Keratinocyte (primary cell): ENCODE data around the gene TMEM144. TPM values are rescaled to one million over a fixed set of nuclear protein-coding genes. Genes with fewer than 3 reads are reported as not detected.

Source experiments
- DNase-seq: peaks from one replicate; pipeline ENCODE4 v3.0.0-alpha.2; 2011; ENCODE audit warnings: low read depth, missing footprints, low spot score
- FAIRE-seq: peaks from 2 replicates; lab custom pipeline; 2011; peaks lifted over from hg19 to GRCh38; lab: Jason Lieb, UNC
- H2AFZ ChIP-seq: 2 replicates; pipeline ENCODE4 v1.6.0; 2012; ENCODE audit warnings: low read length, control low read depth, inconsistent platforms; ENCODE audit not compliant: control insufficient read depth
- H3K27ac ChIP-seq: 2 replicates; pipeline ENCODE4 v1.5.1; 2011; ENCODE audit warnings: low read length; ENCODE audit not compliant: control insufficient read depth, insufficient read depth
- H3K27me3 ChIP-seq: 3 replicates; pipeline ENCODE4 v1.6.0; 2011; ENCODE audit warnings: low read length; ENCODE audit not compliant: control insufficient read depth, insufficient read depth; ENCODE audit errors: extremely low read depth
- H3K36me3 ChIP-seq, 2 experiments: 2 replicates in 1 of 2; 3 replicates in 1 of 2; pipeline ENCODE4 v1.5.1; 2011; ENCODE audit warnings: low read length in 2 of 2, mild to moderate bottlenecking in 1 of 2; ENCODE audit not compliant: control insufficient read depth in 2 of 2, insufficient read depth in 2 of 2; ENCODE audit errors: extremely low read depth in 1 of 2
- H3K4me1 ChIP-seq: 3 replicates; pipeline ENCODE4 v1.5.1; 2011; ENCODE audit warnings: low read length; ENCODE audit not compliant: control insufficient read depth, insufficient read depth; ENCODE audit errors: extremely low read depth
- H3K4me2 ChIP-seq: 3 replicates; pipeline ENCODE4 v1.6.0; 2011; ENCODE audit warnings: low read depth, low read length; ENCODE audit not compliant: control insufficient read depth, insufficient read depth; ENCODE audit errors: extremely low read depth
- H3K4me3 ChIP-seq, 3 experiments: fragments of 200-600 bp in 1 of 3; sonication (generic) in 1 of 3; 2 replicates in 2 of 3; 3 replicates in 1 of 3; pipeline ENCODE4 v1.5.1; 2011 to 2016; ENCODE audit warnings: low read length in 3 of 3, mild to moderate bottlenecking in 3 of 3, control low read depth in 2 of 3, inconsistent platforms in 1 of 3, low read depth in 1 of 3, mixed read lengths in 1 of 3, mixed run types in 1 of 3, moderate library complexity in 1 of 3; ENCODE audit not compliant: control insufficient read depth in 2 of 3, insufficient read depth in 2 of 3; ENCODE audit errors: extremely low read depth in 1 of 3
- H3K79me2 ChIP-seq: 2 replicates; pipeline ENCODE4 v1.6.0; 2012; ENCODE audit warnings: low read length; ENCODE audit not compliant: control insufficient read depth, insufficient read depth
- H3K9ac ChIP-seq: 3 replicates; pipeline ENCODE4 v1.6.0; 2011; ENCODE audit warnings: low read length; ENCODE audit not compliant: control insufficient read depth, insufficient read depth; ENCODE audit errors: extremely low read depth
- H3K9me1 ChIP-seq: 3 replicates; pipeline ENCODE4 v1.6.0; 2011; ENCODE audit warnings: low read length; ENCODE audit not compliant: control insufficient read depth, insufficient read depth; ENCODE audit errors: extremely low read depth
- H3K9me3 ChIP-seq: 2 replicates; pipeline ENCODE4 v1.5.1; 2012; ENCODE audit warnings: low read depth, low read length; ENCODE audit not compliant: control insufficient read depth
- H4K20me1 ChIP-seq: 3 replicates; pipeline ENCODE4 v1.6.0; 2011; ENCODE audit warnings: low read length; ENCODE audit not compliant: control insufficient read depth, insufficient read depth; ENCODE audit errors: extremely low read depth
- EZH2 ChIP-seq: IDR thresholded peaks from one replicate; pipeline ENCODE4 v1.6.1; 2012; ENCODE audit warnings: inconsistent platforms, mild to moderate bottlenecking, low read length, moderate library complexity
- dilution Hi-C: fragments of 300-500 bp; cut with MboI; formaldehyde crosslinking; loops from one replicate; pipeline ENCODE4 v1.7.0; 2020; ENCODE audit warnings: low sequenced_read_pairs; ENCODE audit not compliant: extremely low pct_ligation_motif_present
- polyA plus RNA-seq, 5 experiments: library from polyadenylated mRNA; depleted of rRNA in 3 of 5; stranded (reverse) in 3 of 5; stranded (forward) in 1 of 5; unstranded in 1 of 5; fragments of >200 nt; gene quantifications; 1 replicate in 1 of 5; 2 replicates in 3 of 5; 3 replicates in 1 of 5; pipeline versions ENCODE4 v1.2.1 to v1.2.3, GENCODE V29; 2011 to 2012; ENCODE audit warnings: missing spikeins in 2 of 5, low read depth in 1 of 5, low replicate concordance in 1 of 5
- TF ChIP-seq, protein P1 (sequence below), 3 experiments: IDR thresholded peaks in 1 of 3; conservative IDR thresholded peaks in 1 of 3; optimal IDR thresholded peaks in 1 of 3; 2 replicates in 2 of 3; 3 replicates in 1 of 3; pipeline versions ENCODE3 to v1.5.1; 2011; ENCODE audit warnings: low read length in 3 of 3, mild to moderate bottlenecking in 3 of 3, moderate library complexity in 2 of 3, control low read depth in 1 of 3, inconsistent platforms in 1 of 3; ENCODE audit not compliant: insufficient read depth in 2 of 3; ENCODE audit errors: extremely low read depth in 1 of 3

Gene TMEM144
- polyA plus RNA-seq, 1 donor (not counting 4 experiments of a cell fraction or from before 2014, with no cell fraction given) = 3.3 TPM

DNA sequence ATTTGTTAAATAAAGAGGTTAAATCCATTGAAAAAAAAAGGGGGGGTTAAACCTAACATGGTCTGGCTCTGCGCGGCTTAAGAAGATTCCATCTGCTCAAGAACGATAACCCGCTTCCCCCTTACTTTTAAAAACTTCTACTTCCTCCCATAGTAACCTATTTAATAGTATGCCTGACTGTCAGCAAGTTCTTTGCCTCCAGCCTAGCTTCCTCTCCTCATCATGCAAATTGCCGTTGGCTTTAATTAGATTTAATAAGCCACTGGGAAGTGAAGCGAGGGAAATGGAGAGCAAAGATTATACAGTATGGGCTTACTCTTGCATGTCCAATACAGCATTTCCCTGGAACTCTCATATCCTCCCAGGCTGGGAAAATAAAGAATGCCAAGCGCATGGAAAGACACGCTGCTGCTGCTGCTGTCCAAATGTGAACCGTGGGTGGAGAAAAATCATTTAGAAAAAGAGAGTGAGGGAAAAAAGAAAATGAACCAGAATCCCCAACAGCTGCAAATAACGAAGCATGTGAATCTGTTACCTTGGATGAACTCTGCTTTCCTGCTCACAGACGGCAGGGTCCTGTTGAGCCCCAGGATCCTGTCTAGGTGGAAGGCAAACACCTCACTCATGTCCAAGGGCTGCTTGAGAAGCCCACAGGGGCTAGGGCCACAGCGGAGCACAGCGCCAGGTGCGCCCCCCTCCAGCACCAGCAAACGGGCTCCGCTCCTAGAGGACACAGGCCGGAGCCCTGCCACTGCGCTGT lies 40.2 kb upstream of the TMEM144 start:
- no peaks in the 10 kb centered on the region for H3K79me2 ChIP-seq
- H4K20me1 ChIP-seq = no peaks in the 10 kb centered on the region
- TF ChIP-seq, protein P1, sequence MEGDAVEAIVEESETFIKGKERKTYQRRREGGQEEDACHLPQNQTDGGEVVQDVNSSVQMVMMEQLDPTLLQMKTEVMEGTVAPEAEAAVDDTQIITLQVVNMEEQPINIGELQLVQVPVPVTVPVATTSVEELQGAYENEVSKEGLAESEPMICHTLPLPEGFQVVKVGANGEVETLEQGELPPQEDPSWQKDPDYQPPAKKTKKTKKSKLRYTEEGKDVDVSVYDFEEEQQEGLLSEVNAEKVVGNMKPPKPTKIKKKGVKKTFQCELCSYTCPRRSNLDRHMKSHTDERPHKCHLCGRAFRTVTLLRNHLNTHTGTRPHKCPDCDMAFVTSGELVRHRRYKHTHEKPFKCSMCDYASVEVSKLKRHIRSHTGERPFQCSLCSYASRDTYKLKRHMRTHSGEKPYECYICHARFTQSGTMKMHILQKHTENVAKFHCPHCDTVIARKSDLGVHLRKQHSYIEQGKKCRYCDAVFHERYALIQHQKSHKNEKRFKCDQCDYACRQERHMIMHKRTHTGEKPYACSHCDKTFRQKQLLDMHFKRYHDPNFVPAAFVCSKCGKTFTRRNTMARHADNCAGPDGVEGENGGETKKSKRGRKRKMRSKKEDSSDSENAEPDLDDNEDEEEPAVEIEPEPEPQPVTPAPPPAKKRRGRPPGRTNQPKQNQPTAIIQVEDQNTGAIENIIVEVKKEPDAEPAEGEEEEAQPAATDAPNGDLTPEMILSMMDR (optimal IDR thresholded peaks at IDR 0.05 in 1 of 3, IDR thresholded peaks at IDR 0.05 in 1 of 3, conservative IDR thresholded peaks at IDR 0.05 in 1 of 3; ENCODE audit: extremely low read depth in 1 of 3, insufficient read depth in 2 of 3, low read length in 3 of 3) = no peak
- no peak for TF ChIP-seq EZH2
- dilution Hi-C loops = no loop called here
- H3K9me1 ChIP-seq = no peaks in the 10 kb centered on the region
- no peak overlapping the region for H3K4me3 ChIP-seq
- H3K4me2 ChIP-seq = no peak overlapping the region
- no peak overlapping the region for H3K27ac ChIP-seq
- FAIRE-seq (no peak), DNase-seq (no peak)
- H3K9me3 ChIP-seq = no peaks in the 10 kb centered on the region
- H3K36me3 ChIP-seq = no peaks in the 10 kb centered on the region
- H3K4me1 ChIP-seq = peaks cover 17% of the 10 kb centered on the region
- no peaks in the 10 kb centered on the region for H3K27me3 ChIP-seq
- peak overlapping the region; percentile 8 for H2AFZ ChIP-seq
- H3K9ac ChIP-seq = no peak overlapping the region

DNA sequence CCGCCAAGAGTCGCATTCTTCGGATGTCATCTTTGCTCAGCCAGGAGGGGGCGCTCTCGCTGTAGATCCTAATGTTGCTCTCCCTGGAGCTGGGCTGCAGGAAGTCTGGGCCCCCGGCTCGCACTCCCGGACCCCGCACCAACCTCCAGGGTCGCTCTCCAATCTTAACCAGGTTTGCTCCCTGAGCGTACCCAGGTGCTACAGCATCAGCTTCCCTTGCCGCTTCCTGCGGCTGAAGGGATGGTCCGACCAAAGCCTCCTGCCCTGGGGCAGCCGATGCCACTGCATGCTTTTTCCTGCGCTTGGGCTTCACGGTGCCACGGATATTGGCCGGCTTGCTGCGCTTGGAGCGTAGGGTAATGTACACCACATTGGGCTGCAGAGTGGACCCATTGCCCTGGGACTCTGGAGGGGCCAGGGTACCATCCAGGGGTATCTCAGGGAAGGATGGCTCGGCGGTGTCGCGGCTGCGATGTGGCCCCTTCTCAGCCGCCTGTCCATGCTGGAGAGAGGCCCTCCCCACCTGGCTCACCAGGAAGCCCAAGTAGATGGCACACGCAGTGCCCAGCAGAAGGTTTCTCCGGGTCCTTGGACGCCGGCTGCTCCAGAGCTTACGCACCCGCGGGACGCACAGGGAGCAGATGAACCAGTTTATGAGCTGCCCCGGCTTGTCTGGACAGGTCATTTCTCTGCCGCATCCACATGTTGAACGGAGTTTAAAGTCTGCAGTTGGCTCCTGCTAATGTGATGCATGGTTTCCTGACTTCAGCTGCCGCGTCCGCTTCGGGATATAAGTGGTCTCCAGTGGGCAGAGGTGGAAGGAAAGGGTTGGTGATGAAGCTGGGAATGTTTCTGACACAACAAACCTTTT lies 39.4 kb upstream of the TMEM144 start:
- Histone ChIP-seq H3K79me2 (no peaks in the 10 kb centered on the region), H3K4me3 (peak overlapping the region; percentile 50 to 56 (median 55)), H3K9ac (peak overlapping the region; percentile 38), H3K27me3 (no peaks in the 10 kb centered on the region), H3K27ac (peak overlapping the region; percentile 27), H3K4me1 (peaks cover 17% of the 10 kb centered on the region), H3K9me1 (no peaks in the 10 kb centered on the region), H3K4me2 (peak overlapping the region; percentile 81), H3K9me3 (no peaks in the 10 kb centered on the region), H2AFZ (peak overlapping the region; percentile 93), H3K36me3 (no peaks in the 10 kb centered on the region), H4K20me1 (no peaks in the 10 kb centered on the region)
- DNase-seq = peak; percentile 60
- TF ChIP-seq, protein P1 (optimal IDR thresholded peaks at IDR 0.05 in 1 of 3, IDR thresholded peaks at IDR 0.05 in 1 of 3, conservative IDR thresholded peaks at IDR 0.05 in 1 of 3; ENCODE audit: extremely low read depth in 1 of 3, insufficient read depth in 2 of 3, low read length in 3 of 3) = peak; percentile 22 to 36 (median 32)
- no peak for TF ChIP-seq EZH2
- dilution Hi-C loops = no loop called here
- peak; percentile 84 for FAIRE-seq
